CD14-positive monocyte (primary cell): ENCODE data around the gene BLZF1. TPM values are rescaled to one million over a fixed set of nuclear protein-coding genes. Genes with fewer than 3 reads are reported as not detected.

Source experiments
- DNase-seq, 3 donors: peaks; one replicate each; pipeline ENCODE4 v3.0.0-alpha.2; 2011 to 2022
- H2AFZ ChIP-seq: 2 replicates; pipeline ENCODE4 v1.6.0; 2012; ENCODE audit warnings: mild to moderate bottlenecking, low read depth, low read length, inconsistent platforms; ENCODE audit not compliant: insufficient read depth, poor library complexity, severe bottlenecking
- H3K27ac ChIP-seq, 2 donors: 1 replicate in 1 of 2; 2 replicates in 1 of 2; pipeline ENCODE4 v1.5.1; 2012 to 2013; ENCODE audit warnings: low read length in 2 of 2, control low read depth in 1 of 2, inconsistent platforms in 1 of 2, low read depth in 1 of 2, mild to moderate bottlenecking in 1 of 2
- H3K27me3 ChIP-seq, 2 donors: one replicate each; pipeline versions ENCODE4 v1.6.0 to v1.6.1; 2011 to 2013; ENCODE audit warnings: low read length in 2 of 2; ENCODE audit not compliant: control insufficient read depth in 2 of 2, insufficient read depth in 2 of 2
- H3K36me3 ChIP-seq, 2 donors: replicated peaks in 1 of 2; 1 replicate in 1 of 2; 2 replicates in 1 of 2; pipeline versions ENCODE4 v1.5.1 to v1.6.1; 2012 to 2013; ENCODE audit warnings: low read length in 2 of 2, control low read depth in 1 of 2, inconsistent platforms in 1 of 2, mild to moderate bottlenecking in 1 of 2; ENCODE audit not compliant: insufficient read depth in 2 of 2, control insufficient read depth in 1 of 2
- H3K4me1 ChIP-seq, 2 donors: 1 replicate in 1 of 2; 2 replicates in 1 of 2; pipeline versions ENCODE4 v1.5.1 to v1.6.1; 2012 to 2013; ENCODE audit warnings: low read length in 2 of 2, control low read depth in 1 of 2, inconsistent platforms in 1 of 2, mild to moderate bottlenecking in 1 of 2, moderate library complexity in 1 of 2; ENCODE audit not compliant: insufficient read depth in 2 of 2, control insufficient read depth in 1 of 2
- H3K4me2 ChIP-seq: replicated peaks from 2 replicates; pipeline ENCODE3; 2012; ENCODE audit warnings: low read length, moderate library complexity, mild to moderate bottlenecking; ENCODE audit not compliant: poor library complexity, severe bottlenecking; ENCODE audit errors: extremely low read depth
- H3K4me3 ChIP-seq, 3 experiments: fragments of 200-600 bp in 1 of 3; sonication (generic) in 1 of 3; replicated peaks in 1 of 3; 1 replicate in 2 of 3; 2 replicates in 1 of 3; pipeline ENCODE4 v1.5.1; 2011 to 2013; ENCODE audit warnings: low read length in 3 of 3, mild to moderate bottlenecking in 3 of 3, control low read depth in 2 of 3, low read depth in 2 of 3, inconsistent platforms in 1 of 3, moderate library complexity in 1 of 3
- H3K79me2 ChIP-seq: 2 replicates; pipeline ENCODE4 v1.6.0; 2012; ENCODE audit warnings: mild to moderate bottlenecking, control low read depth, inconsistent platforms, low read length, moderate library complexity; ENCODE audit not compliant: insufficient read depth
- H3K9ac ChIP-seq: 2 replicates; pipeline ENCODE4 v1.6.0; 2017; ENCODE audit warnings: low read length, mild to moderate bottlenecking; ENCODE audit not compliant: insufficient read depth, poor library complexity, severe bottlenecking
- H3K9me3 ChIP-seq, 2 donors: replicated peaks in 1 of 2; 1 replicate in 1 of 2; 2 replicates in 1 of 2; pipeline versions ENCODE4 v1.5.1 to v1.6.1; 2012 to 2013; ENCODE audit warnings: low read length in 2 of 2, control low read depth in 1 of 2; ENCODE audit not compliant: control insufficient read depth in 1 of 2, insufficient read depth in 1 of 2
- H4K20me1 ChIP-seq: 2 replicates; pipeline ENCODE4 v1.6.0; 2012; ENCODE audit warnings: mild to moderate bottlenecking, low read length, control low read depth, moderate library complexity; ENCODE audit not compliant: insufficient read depth
- H3K27ac Mint-ChIP-seq, 7 donors: one replicate each; pipeline ENCODE4 v1.8.0; 2020; ENCODE audit warnings: mild to moderate bottlenecking in 7 of 7, mixed read lengths in 7 of 7, moderate library complexity in 6 of 7, inconsistent platforms in 2 of 7
- H3K27me3 Mint-ChIP-seq, 3 donors: one replicate each; pipeline ENCODE4 v1.8.0; 2021 to 2022; ENCODE audit warnings: low read depth in 3 of 3, mild to moderate bottlenecking in 3 of 3, mixed read lengths in 3 of 3, moderate library complexity in 3 of 3, inconsistent platforms in 1 of 3
- H3K36me3 Mint-ChIP-seq, 2 donors: one replicate each; pipeline ENCODE4 v1.8.0; 2020; ENCODE audit warnings: mixed read lengths in 2 of 2, inconsistent platforms in 1 of 2, mild to moderate bottlenecking in 1 of 2
- H3K4me1 Mint-ChIP-seq: one replicate; pipeline ENCODE4 v1.8.0; 2020; ENCODE audit warnings: mild to moderate bottlenecking, mixed read lengths
- H3K4me3 Mint-ChIP-seq, 2 donors: one replicate each; pipeline ENCODE4 v1.8.0; 2020; ENCODE audit warnings: mild to moderate bottlenecking in 2 of 2, mixed read lengths in 2 of 2, moderate library complexity in 1 of 2
- H3K9me3 Mint-ChIP-seq, 7 donors: one replicate each; pipeline ENCODE4 v1.8.0; 2020 to 2022; ENCODE audit warnings: mixed read lengths in 7 of 7, mild to moderate bottlenecking in 6 of 7, moderate library complexity in 6 of 7, inconsistent platforms in 2 of 7
- CTCF ChIP-seq: fragments of 200-600 bp; IDR thresholded peaks from one replicate; pipeline ENCODE4 v1.8.0; 2022; ENCODE audit warnings: antibody characterized with exemption, mild to moderate bottlenecking
- WGBS: methylation state at CpG from one replicate; pipeline ENCODE4 v1.1.5; 2013; ENCODE audit warnings: missing lambda C conversion rate; ENCODE audit not compliant: insufficient coverage; 5-methylcytosine and 5-hydroxymethylcytosine counted together
- intact Hi-C, 2 donors: fragments of 100-400 bp; cut with micrococcal nuclease; formaldehyde crosslinking; loops; one replicate each; pipeline versions ENCODE4 v1.15.0 to v1.15.1; 2023
- polyA plus RNA-seq, 3 donors: library from polyadenylated mRNA; depleted of rRNA in 1 of 3; unstranded in 2 of 3; stranded (reverse) in 1 of 3; fragments of 300-500 nt in 2 of 3; fragments of >200 nt in 1 of 3; fragmentation: Illumina TruSeq in 2 of 3; gene quantifications; 1 replicate in 2 of 3; 2 replicates in 1 of 3; pipeline ENCODE4 v1.2.3, GENCODE V29; 2012 to 2021

The BLZF1 gene
- polyA plus RNA-seq, 3 donors = 4.8 to 7.9 (median 5.5) TPM

GRCh38 chr1:169414952-169415351 lies 47.0 kb downstream of the BLZF1 start:
- no peaks in the 10 kb centered on the region for H4K20me1 ChIP-seq
- no peak for DNase-seq
- H3K9me3 ChIP-seq = no peaks in the 10 kb centered on the region
- Mint-ChIP-seq H3K27ac (no peak overlapping the region), H3K4me3 (no peak overlapping the region), H3K27me3 (no peaks in the 10 kb centered on the region), H3K4me1 (no peaks in the 10 kb centered on the region), H3K9me3 (peaks cover under 1 to 17% (median 3%) of the 10 kb centered on the region in 7 donors), H3K36me3 (no peaks in the 10 kb centered on the region)
- no peaks in the 10 kb centered on the region for H3K4me1 ChIP-seq
- H3K27me3 ChIP-seq = no peaks in the 10 kb centered on the region
- 95% methylated on average over 2 of the region's 2 CpGs for WGBS
- H3K36me3 ChIP-seq = no peaks in the 10 kb centered on the region
- no peak overlapping the region for H3K4me3 ChIP-seq
- intact Hi-C loops = no loop called here
- H3K9ac ChIP-seq = no peak overlapping the region
- TF ChIP-seq CTCF = no peak
- H2AFZ ChIP-seq = no peak overlapping the region
- no peaks in the 10 kb centered on the region for H3K79me2 ChIP-seq
- H3K27ac ChIP-seq = no peak overlapping the region
- H3K4me2 ChIP-seq = no peak overlapping the region

- no peak for TF ChIP-seq CTCF
- H3K27ac ChIP-seq = no peak overlapping the region
- no peaks in the 10 kb centered on the region for H3K9me3 ChIP-seq
- WGBS = 100% methylated on average over 3 of the region's 5 CpGs
- intact Hi-C loops = no loop called here
- H3K4me1 Mint-ChIP-seq = no peaks in the 10 kb centered on the region
- no peaks in the 10 kb centered on the region for H3K4me1 ChIP-seq
- H3K4me2 ChIP-seq = no peak overlapping the region
- no peak for DNase-seq
- H3K36me3 Mint-ChIP-seq = no peaks in the 10 kb centered on the region
- no peak overlapping the region for H3K27ac Mint-ChIP-seq
- no peak overlapping the region for H3K4me3 ChIP-seq
- peaks cover 3 to 10% of the 10 kb centered on the region in 2 donors for H3K27me3 ChIP-seq
- H4K20me1 ChIP-seq = no peaks in the 10 kb centered on the region
- no peaks in the 10 kb centered on the region for H3K9me3 Mint-ChIP-seq
- no peak overlapping the region for H3K9ac ChIP-seq
- no peaks in the 10 kb centered on the region for H3K79me2 ChIP-seq
- H3K27me3 Mint-ChIP-seq = peaks cover 3 to 7% (median 4%) of the 10 kb centered on the region in 3 donors
- no peak overlapping the region for H2AFZ ChIP-seq
- no peak overlapping the region for H3K4me3 Mint-ChIP-seq
- no peaks in the 10 kb centered on the region for H3K36me3 ChIP-seq
Observed at GRCh38 chr1:169421309-169421708, 53.3 kb downstream of the BLZF1 start.
